K562 (cell line): ENCODE results near the gene NBEAL1.

Experiments used
- CTCF ChIP-seq, 3 experiments: IDR thresholded peaks in 2 of 3; conservative IDR thresholded peaks in 1 of 3; 2 replicates each; pipeline ENCODE4 v1.5.1; 2011 to 2012; ENCODE audit warnings: low read length in 3 of 3, mild to moderate bottlenecking in 3 of 3, control low read depth in 2 of 3, improper control_type of control experiment in 1 of 3, inconsistent platforms in 1 of 3, low read depth in 1 of 3, mixed read lengths in 1 of 3, moderate library complexity in 1 of 3; ENCODE audit not compliant: insufficient read depth in 2 of 3
- EHMT2 ChIP-seq: fragments of 450-650 bp; IDR thresholded peaks from 2 replicates; pipeline ENCODE4 v1.6.1; 2018; ENCODE audit warnings: antibody characterized with exemption
- SPI1 ChIP-seq: IDR thresholded peaks from 2 replicates; pipeline ENCODE4 v1.6.1; 2011; ENCODE audit warnings: low read depth, low read length, control low read depth, borderline replicate concordance
- TCF3 ChIP-seq: sonication (generic); formaldehyde crosslinking; IDR thresholded peaks from 2 replicates; pipeline ENCODE4 v1.4.0; 2020; ENCODE audit warnings: mild to moderate bottlenecking, missing genetic modification reagents
- TRIM24 ChIP-seq, 2 experiments: fragments of 450-650 bp; IDR thresholded peaks; 2 replicates each; pipeline ENCODE4 v1.6.1; 2016
- ZBTB26 ChIP-seq: fragments of 450-650 bp; formaldehyde crosslinking; IDR thresholded peaks from 2 replicates; pipeline ENCODE4 v1.4.0; 2022; ENCODE audit warnings: missing genetic modification characterization

- TF ChIP-seq SPI1: no peak
- TF ChIP-seq ZBTB26: no peak
- TF ChIP-seq EHMT2: no peak
- no peak for TF ChIP-seq TRIM24 (IDR thresholded peaks at IDR 0.05)
- TF ChIP-seq CTCF (IDR thresholded peaks at IDR 0.05 in 2 of 3, conservative IDR thresholded peaks at IDR 0.05 in 1 of 3; ENCODE audit: insufficient read depth in 2 of 3, low read depth in 1 of 3, low read length in 3 of 3): no peak
- no peak for TF ChIP-seq TCF3 (CRISPR knock-in tag)
Measured at GRCh38 chr2:203052539-203052938, 37.9 kb downstream of the NBEAL1 start.
